Measurements from ENCODE around the gene USP37. TPM values are rescaled to one million over a fixed set of nuclear protein-coding genes. Genes with fewer than 3 reads are reported as not detected.
A peak's percentile ranks its signal among the peaks of the same experiment; 100 is the strongest.

USP37 gene
- total RNA-seq, 4 donors from 2014 or later: 6.7 to 15.0 (median 8.5) TPM

DNA sequence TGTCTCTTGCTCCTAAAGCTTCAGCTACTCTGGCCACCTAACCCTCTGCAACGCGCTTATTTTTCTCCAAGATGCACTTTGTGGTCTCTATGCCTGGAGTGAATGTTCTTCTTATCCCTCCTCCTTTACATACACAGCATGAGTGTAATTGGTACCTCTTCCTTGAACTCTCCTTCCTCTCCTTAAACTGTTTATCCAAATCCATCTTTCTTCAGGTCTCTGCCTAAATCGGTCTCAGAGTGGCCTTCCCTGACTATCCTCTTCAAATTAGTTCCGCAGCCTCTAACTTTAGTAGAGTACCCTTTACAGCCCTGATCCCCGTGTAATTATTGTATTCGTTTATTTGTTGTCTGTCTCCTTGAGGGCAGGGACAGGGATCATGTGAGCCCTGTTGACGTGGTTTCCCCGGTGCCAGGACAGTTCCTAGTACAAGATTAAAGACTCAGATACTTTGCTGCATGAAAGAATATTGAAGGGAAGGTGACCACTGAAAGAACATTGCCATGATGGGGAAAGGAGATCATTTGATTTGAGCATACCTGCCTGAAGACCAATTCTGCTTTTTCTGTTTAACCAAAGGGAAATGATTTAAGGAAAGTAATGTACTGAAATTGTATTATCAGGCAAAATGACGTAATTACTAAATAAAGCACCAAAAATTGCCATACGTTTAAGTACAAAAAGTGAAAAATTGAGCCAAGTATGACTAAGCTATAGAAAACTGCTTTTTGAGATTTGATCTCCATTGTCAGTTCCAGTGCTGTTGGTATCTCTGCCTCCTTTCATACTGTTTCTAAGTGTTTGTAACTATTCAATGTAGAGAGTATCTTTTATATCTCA is 1.7 kb upstream of the USP37 start:
- WGBS: 6% methylated on average over 10 of the region's 10 CpGs
- peak overlapping the region; percentile 90 to 95 (median 92) for H3K27ac ChIP-seq (replicated peaks in 1 of 4)
- intact Hi-C loops (cut with DNase I): loop anchor here (5.0 to 10.0 kb wide), 3 partner anchors 77 to 285 kb away; no protein-coding TSS in a partner anchor
- peak overlapping the region; percentile 75 to 84 (median 78) for H3K4me3 ChIP-seq
- peaks cover 35 to 63% (median 49%) of the 10 kb centered on the region in 4 donors for H3K4me1 ChIP-seq
- H3K27me3 ChIP-seq: no peaks in the 10 kb centered on the region
- H3K36me3 ChIP-seq: peaks cover 0 to 27% (median 7%) of the 10 kb centered on the region in 4 donors
- TF ChIP-seq POLR2A (IDR thresholded peaks at IDR 0.05; ENCODE audit: low read depth): no peak
- peak; percentile 10 for TF ChIP-seq EP300 (IDR thresholded peaks at IDR 0.05)
- no peak for TF ChIP-seq POLR2AphosphoS5 (IDR thresholded peaks at IDR 0.05)
- TF ChIP-seq, protein P1, sequence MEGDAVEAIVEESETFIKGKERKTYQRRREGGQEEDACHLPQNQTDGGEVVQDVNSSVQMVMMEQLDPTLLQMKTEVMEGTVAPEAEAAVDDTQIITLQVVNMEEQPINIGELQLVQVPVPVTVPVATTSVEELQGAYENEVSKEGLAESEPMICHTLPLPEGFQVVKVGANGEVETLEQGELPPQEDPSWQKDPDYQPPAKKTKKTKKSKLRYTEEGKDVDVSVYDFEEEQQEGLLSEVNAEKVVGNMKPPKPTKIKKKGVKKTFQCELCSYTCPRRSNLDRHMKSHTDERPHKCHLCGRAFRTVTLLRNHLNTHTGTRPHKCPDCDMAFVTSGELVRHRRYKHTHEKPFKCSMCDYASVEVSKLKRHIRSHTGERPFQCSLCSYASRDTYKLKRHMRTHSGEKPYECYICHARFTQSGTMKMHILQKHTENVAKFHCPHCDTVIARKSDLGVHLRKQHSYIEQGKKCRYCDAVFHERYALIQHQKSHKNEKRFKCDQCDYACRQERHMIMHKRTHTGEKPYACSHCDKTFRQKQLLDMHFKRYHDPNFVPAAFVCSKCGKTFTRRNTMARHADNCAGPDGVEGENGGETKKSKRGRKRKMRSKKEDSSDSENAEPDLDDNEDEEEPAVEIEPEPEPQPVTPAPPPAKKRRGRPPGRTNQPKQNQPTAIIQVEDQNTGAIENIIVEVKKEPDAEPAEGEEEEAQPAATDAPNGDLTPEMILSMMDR (IDR thresholded peaks at IDR 0.05): no peak
- DNase-seq (ENCODE audit: extremely low spot score): no peak
- H3K9me3 ChIP-seq: no peaks in the 10 kb centered on the region

DNA sequence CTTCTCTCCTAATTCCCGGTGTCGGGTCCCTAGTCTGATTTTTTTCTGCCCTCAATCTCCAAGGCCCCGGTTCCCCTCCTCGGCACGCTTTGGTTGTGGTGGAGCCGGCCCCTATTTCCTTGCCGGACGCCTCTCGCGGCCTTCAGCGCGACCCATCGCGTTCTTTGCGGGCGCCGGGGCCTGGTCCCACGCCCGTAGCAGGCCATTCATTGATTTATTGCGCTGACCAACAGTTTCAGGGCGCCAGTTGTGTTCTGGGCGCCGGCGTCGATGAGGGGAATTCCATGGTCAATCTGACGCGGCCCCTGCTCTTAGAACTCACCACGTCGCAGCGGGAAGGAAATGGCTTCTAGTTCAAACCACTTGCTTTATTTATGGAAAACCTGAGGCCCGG is 884 bp upstream of the USP37 start:
- Histone ChIP-seq H3K4me1 (peaks cover 35 to 63% (median 47%) of the 10 kb centered on the region in 4 donors), H3K36me3 (peaks cover 0 to 23% (median 2%) of the 10 kb centered on the region in 4 donors), H3K9me3 (no peaks in the 10 kb centered on the region), H3K27me3 (no peaks in the 10 kb centered on the region), H3K4me3 (peak overlapping the region; percentile 75 to 84 (median 78)), H3K27ac (replicated peaks in 1 of 4) (peak overlapping the region; percentile 90 to 95 (median 92))
- intact Hi-C loops (cut with DNase I): loop anchor here (5.0 to 10.0 kb wide), 3 partner anchors 78 to 284 kb away; no protein-coding TSS in a partner anchor
- TF ChIP-seq EP300 (IDR thresholded peaks at IDR 0.05) (no peak), POLR2A (IDR thresholded peaks at IDR 0.05; ENCODE audit: low read depth) (no peak), POLR2AphosphoS5 (IDR thresholded peaks at IDR 0.05) (no peak)
- TF ChIP-seq, protein P1 (IDR thresholded peaks at IDR 0.05): no peak
- WGBS: 1% methylated on average over 14 of the region's 31 CpGs
- DNase-seq (ENCODE audit: extremely low spot score): peak; percentile 91

DNA sequence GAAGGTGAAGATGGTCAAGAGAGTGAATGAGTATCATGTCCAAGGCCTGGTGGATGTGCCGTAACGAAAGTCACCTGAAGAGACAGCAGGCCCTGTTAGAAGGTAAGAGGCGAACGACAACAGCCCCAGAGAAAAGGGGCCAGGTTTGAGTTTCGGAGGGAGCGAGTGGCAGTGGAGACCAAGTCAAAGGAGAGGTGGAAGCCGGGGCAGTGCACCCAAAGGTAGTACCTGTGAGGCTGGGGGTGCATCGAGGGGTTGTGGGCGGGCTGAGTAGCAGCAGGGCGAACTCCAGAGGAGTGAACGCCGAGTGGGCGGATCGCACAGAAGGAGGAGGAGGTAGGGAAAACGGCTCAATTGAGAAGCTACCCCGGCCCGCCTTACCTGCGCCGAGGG is 358 bp downstream of the USP37 start:
- H3K9me3 ChIP-seq: no peaks in the 10 kb centered on the region
- peaks cover 0 to 20% (median 0%) of the 10 kb centered on the region in 4 donors for H3K36me3 ChIP-seq
- TF ChIP-seq, protein P1 (IDR thresholded peaks at IDR 0.05): no peak
- peaks cover 35 to 62% (median 47%) of the 10 kb centered on the region in 4 donors for H3K4me1 ChIP-seq
- peak overlapping the region; percentile 75 to 84 (median 78) for H3K4me3 ChIP-seq
- H3K27ac ChIP-seq (replicated peaks in 1 of 4): peak overlapping the region; percentile 88 to 95 (median 92)
- no peaks in the 10 kb centered on the region for H3K27me3 ChIP-seq
- intact Hi-C loops (cut with DNase I): loop anchor here (5.0 to 10.0 kb wide), 3 partner anchors 80 to 283 kb away; no protein-coding TSS in a partner anchor
- no peak for DNase-seq (ENCODE audit: extremely low spot score)
- WGBS: 1% methylated on average over 16 of the region's 19 CpGs

DNA sequence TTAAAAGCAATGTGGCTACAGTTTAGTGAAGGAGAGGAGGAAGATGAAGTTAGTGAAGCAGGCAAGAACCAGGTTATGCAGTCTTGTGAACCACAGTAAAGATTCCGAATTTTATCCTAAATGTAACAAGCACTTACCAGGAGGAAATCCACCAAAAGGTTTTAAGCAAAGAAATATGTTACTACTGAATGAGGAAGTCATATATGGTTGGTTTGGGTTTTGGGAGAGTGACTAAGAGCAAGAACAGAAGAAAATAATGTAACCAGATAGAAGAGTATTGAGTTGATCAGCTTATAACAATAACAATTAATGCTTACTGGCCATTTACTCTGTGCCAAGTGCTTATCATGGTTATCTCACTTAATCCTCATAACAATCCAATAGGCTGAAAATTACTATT is 1.9 kb downstream of the USP37 start:
- H3K4me3 ChIP-seq: no peak overlapping the region
- peaks cover 25 to 50% (median 41%) of the 10 kb centered on the region in 4 donors for H3K4me1 ChIP-seq
- H3K27ac ChIP-seq (replicated peaks in 1 of 4): peak overlapping the region in 2 of 4 donors; percentile 93 to 95
- 77% methylated on average over 1 of the region's 1 CpG for WGBS
- no peak for DNase-seq (ENCODE audit: extremely low spot score)
- H3K27me3 ChIP-seq: no peaks in the 10 kb centered on the region
- no peaks in the 10 kb centered on the region for H3K9me3 ChIP-seq
- intact Hi-C loops (cut with DNase I): loop anchor here (5.0 to 10.0 kb wide), 3 partner anchors 81 to 281 kb away; no protein-coding TSS in a partner anchor
- peaks cover 0 to 21% (median 7%) of the 10 kb centered on the region in 4 donors for H3K36me3 ChIP-seq
- TF ChIP-seq EP300 (IDR thresholded peaks at IDR 0.05) (no peak), POLR2AphosphoS5 (IDR thresholded peaks at IDR 0.05) (no peak), POLR2A (IDR thresholded peaks at IDR 0.05; ENCODE audit: low read depth) (no peak)
- TF ChIP-seq, protein P1 (IDR thresholded peaks at IDR 0.05): no peak

Data from esophagus muscularis mucosa (tissue), 4 donors.